Stomach (tissue), 9 donors: ENCODE data around the gene KLK15. TPM values are rescaled to one million over a fixed set of nuclear protein-coding genes. Genes with fewer than 3 reads are reported as not detected.

Experiments
- DNase-seq, 2 donors: peaks; one replicate each; pipeline versions ENCODE4 v3.0.0 to v3.0.0-alpha.2; 2013 to 2019
- H3K27ac ChIP-seq, 5 donors: fragments of 200-600 bp in 4 of 5; sonication (generic) in 4 of 5; one replicate each; pipeline ENCODE4 v1.5.1; 2013 to 2019; ENCODE audit warnings: mild to moderate bottlenecking in 1 of 5, moderate library complexity in 1 of 5
- H3K27me3 ChIP-seq, 3 donors: fragments of 200-600 bp; sonication (generic); one replicate each; pipeline ENCODE4 v1.5.1; 2017 to 2019; ENCODE audit warnings: mixed run types in 1 of 3
- H3K36me3 ChIP-seq, 4 donors: fragments of 200-600 bp; sonication (generic); 1 replicate in 3 of 4; 2 replicates in 1 of 4; pipeline ENCODE4 v1.5.1; 2016 to 2019
- H3K4me1 ChIP-seq, 4 donors: fragments of 200-600 bp; sonication (generic); one replicate each; pipeline ENCODE4 v1.5.1; 2016 to 2019
- H3K4me3 ChIP-seq, 4 donors: fragments of 200-600 bp; sonication (generic) in 3 of 4; one replicate each; pipeline ENCODE4 v1.5.1; 2016 to 2019; ENCODE audit warnings: mild to moderate bottlenecking in 1 of 4
- H3K9me3 ChIP-seq, 4 donors: fragments of 200-600 bp; sonication (generic); one replicate each; pipeline ENCODE4 v1.5.1; 2016 to 2019
- EP300 ChIP-seq: sonication (generic); formaldehyde crosslinking; IDR thresholded peaks from one replicate; pipeline ENCODE4 v1.6.1; 2017; ENCODE audit warnings: antibody characterized with exemption
- POLR2A ChIP-seq, 4 donors: fragments of 450-650 bp; IDR thresholded peaks; one replicate each; pipeline ENCODE4 v1.6.1; 2016; ENCODE audit warnings: antibody characterized with exemption in 4 of 4, control low read depth in 2 of 4, mild to moderate bottlenecking in 1 of 4, moderate library complexity in 1 of 4
- POLR2AphosphoS5 ChIP-seq, 3 donors: sonication (generic); formaldehyde crosslinking; IDR thresholded peaks; one replicate each; pipeline ENCODE4 v1.6.1; 2016; ENCODE audit warnings: antibody characterized with exemption in 3 of 3
- WGBS, 5 donors: extraction: QIAGEN DNeasy Blood & Tissue Kit in 3 of 5; methylation state at CpG; one replicate each; pipeline versions ENCODE4 v1.1.5 to v1.1.7; 2013 to 2018; 5-methylcytosine and 5-hydroxymethylcytosine counted together
- intact Hi-C: fragments of 100-400 bp; cut with DNase I; formaldehyde crosslinking; loops from one replicate; pipeline ENCODE4 v1.15.1; 2023; ENCODE audit warnings: low total_unique reads
- polyA plus RNA-seq, 3 donors: library from polyadenylated mRNA; stranded (reverse); fragments of 200-250 nt; gene quantifications; one replicate each; pipeline ENCODE4 v1.2.3, GENCODE V29; 2013
- total RNA-seq, 5 donors: library from RNA; depleted of rRNA; stranded (reverse); fragments of >200 nt; gene quantifications; one replicate each; pipeline versions ENCODE4 v1.1.0 to v1.2.3, GENCODE V29; 2014 to 2016
- TF ChIP-seq, protein P1 (sequence below), 7 experiments: fragments of 450-650 bp in 4 of 7; fragments of 200-600 bp in 3 of 7; sonication (generic) in 3 of 7; IDR thresholded peaks; one replicate each; pipeline ENCODE4 v1.5.1; 2016 to 2019; ENCODE audit warnings: antibody characterized with exemption in 7 of 7, control low read depth in 2 of 7, mild to moderate bottlenecking in 1 of 7
- donor health status: healthy with polysubstance abuse.
- donor health status: Bipolar disorder and iron deficiency.
- donor health status: healthy.

The KLK15 gene
- total and polyA plus RNA-seq, 8 donors: not detected

DNA sequence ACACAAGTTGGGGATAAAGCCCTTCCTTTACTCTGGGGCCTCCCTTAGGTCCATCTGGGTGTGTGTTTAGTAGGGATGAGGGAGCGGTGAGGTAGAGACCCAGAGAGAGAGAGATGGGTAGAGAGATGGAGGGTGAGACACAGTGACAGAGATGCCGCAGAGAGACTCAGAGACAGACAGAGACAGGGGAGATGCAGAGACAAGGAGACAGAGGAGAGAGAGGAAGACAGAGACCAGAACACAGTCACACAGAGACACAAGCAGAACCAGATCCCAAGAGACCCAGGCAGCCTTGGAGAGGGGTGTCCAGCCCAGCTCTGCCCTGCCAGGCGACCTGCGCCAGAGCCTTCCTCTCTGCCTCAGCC is 12.1 kb downstream of the KLK15 start:
- H3K9me3 ChIP-seq: no peaks in the 10 kb centered on the region
- 54 to 67% (median 59%) methylated on average over 4 of the region's 4 CpGs for WGBS, 5 donors
- H3K27me3 ChIP-seq: peaks cover 15 to 100% (median 53%) of the 10 kb centered on the region in 3 donors
- H3K4me3 ChIP-seq: no peak overlapping the region
- peaks cover 0 to 23% (median 22%) of the 10 kb centered on the region in 4 donors for H3K4me1 ChIP-seq
- H3K36me3 ChIP-seq: no peaks in the 10 kb centered on the region
- no peak overlapping the region for H3K27ac ChIP-seq
- no peak for DNase-seq
- intact Hi-C loops: no loop called here
- TF ChIP-seq POLR2AphosphoS5 (IDR thresholded peaks at IDR 0.05): no peak

DNA sequence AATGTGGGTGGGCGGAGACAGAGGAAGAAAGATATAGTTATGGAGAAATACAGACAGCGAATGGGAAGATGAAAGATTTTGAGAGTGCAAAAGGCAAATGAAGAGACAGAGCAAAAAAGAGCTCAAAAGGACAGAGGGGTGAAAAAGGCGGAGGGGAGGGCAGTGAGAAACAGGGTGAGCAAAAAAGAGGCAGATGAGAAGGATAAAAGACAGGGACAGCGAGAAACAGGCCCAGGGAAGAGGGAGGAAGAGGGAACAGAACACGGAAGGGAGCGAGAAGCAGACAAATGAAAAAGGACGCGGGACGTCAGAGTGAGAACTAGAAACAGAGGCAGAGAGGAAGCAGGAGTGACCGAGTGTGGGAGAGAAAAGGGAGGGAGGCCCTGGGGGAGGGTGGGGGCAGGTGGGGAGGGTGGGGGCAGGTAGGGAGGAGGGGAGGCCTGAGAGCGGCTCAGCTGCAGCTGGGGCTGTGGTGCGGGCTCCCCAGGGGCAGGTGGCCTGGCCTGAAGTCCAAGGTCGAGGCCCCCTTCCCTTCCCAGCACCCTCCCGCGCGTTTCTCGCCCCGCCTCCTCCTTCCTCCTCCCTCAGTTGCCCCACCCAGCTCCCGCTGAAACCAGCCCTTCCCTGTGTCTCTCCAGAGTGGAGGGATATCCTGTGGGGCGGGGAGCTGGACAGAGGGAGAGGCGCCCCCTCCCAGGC is 12.7 kb downstream of the KLK15 start:
- no peaks in the 10 kb centered on the region for H3K36me3 ChIP-seq
- no peak overlapping the region for H3K27ac ChIP-seq
- H3K4me3 ChIP-seq: no peak overlapping the region
- intact Hi-C loops: no loop called here
- H3K9me3 ChIP-seq: no peaks in the 10 kb centered on the region
- TF ChIP-seq EP300: no peak
- no peak for TF ChIP-seq POLR2AphosphoS5 (IDR thresholded peaks at IDR 0.05)
- TF ChIP-seq POLR2A (IDR thresholded peaks at IDR 0.05): no peak
- TF ChIP-seq, protein P1, sequence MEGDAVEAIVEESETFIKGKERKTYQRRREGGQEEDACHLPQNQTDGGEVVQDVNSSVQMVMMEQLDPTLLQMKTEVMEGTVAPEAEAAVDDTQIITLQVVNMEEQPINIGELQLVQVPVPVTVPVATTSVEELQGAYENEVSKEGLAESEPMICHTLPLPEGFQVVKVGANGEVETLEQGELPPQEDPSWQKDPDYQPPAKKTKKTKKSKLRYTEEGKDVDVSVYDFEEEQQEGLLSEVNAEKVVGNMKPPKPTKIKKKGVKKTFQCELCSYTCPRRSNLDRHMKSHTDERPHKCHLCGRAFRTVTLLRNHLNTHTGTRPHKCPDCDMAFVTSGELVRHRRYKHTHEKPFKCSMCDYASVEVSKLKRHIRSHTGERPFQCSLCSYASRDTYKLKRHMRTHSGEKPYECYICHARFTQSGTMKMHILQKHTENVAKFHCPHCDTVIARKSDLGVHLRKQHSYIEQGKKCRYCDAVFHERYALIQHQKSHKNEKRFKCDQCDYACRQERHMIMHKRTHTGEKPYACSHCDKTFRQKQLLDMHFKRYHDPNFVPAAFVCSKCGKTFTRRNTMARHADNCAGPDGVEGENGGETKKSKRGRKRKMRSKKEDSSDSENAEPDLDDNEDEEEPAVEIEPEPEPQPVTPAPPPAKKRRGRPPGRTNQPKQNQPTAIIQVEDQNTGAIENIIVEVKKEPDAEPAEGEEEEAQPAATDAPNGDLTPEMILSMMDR (IDR thresholded peaks at IDR 0.05): no peak
- H3K4me1 ChIP-seq: peaks cover 0 to 23% (median 22%) of the 10 kb centered on the region in 4 donors
- 5 to 9% (median 8%) methylated on average over 15 to 21 of the region's 21 CpGs for WGBS, 5 donors
- H3K27me3 ChIP-seq: peaks cover 15 to 99% (median 53%) of the 10 kb centered on the region in 3 donors
- DNase-seq: peak in 1 of 2 donors; percentile 74

DNA sequence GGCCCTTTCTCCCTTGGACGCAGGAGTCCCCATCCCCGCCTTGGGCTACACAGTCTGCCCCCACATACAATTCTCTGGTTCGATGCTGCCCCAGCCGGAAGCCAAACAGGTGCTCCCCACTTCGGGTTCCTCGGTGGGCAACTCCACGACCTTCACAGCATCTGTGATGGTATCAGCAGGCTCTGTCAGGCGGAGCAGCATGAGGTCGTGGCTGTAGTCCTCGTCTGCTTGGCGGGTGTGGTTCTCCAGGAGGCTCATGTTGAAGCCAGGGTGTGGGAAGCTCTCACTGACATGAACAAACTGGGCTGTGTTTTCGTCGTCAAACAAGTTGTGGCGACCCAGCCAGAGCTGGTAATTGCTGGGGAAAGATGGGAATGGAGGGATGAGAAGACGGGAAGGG is 13.3 kb downstream of the KLK15 start:
- no peak overlapping the region for H3K4me3 ChIP-seq
- no peak for DNase-seq
- H3K4me1 ChIP-seq: peaks cover 0 to 23% (median 22%) of the 10 kb centered on the region in 4 donors
- TF ChIP-seq, protein P1 (IDR thresholded peaks at IDR 0.05): no peak
- TF ChIP-seq POLR2A (IDR thresholded peaks at IDR 0.05) (no peak), EP300 (no peak), POLR2AphosphoS5 (IDR thresholded peaks at IDR 0.05) (no peak)
- H3K27me3 ChIP-seq: peaks cover 15 to 99% (median 53%) of the 10 kb centered on the region in 3 donors
- intact Hi-C loops: no loop called here
- no peaks in the 10 kb centered on the region for H3K36me3 ChIP-seq
- no peak overlapping the region for H3K27ac ChIP-seq
- 3 to 12% (median 8%) methylated on average over 14 to 15 of the region's 15 CpGs for WGBS, 5 donors
- peaks cover 0 to 5% (median 0%) of the 10 kb centered on the region in 4 donors for H3K9me3 ChIP-seq

GRCh38 chr19:50819636-50820035 is 13.7 kb downstream of the KLK15 start:
- Histone ChIP-seq H3K36me3 (no peaks in the 10 kb centered on the region), H3K27ac (no peak overlapping the region), H3K27me3 (peaks cover 15 to 97% (median 53%) of the 10 kb centered on the region in 3 donors), H3K4me1 (peaks cover 0 to 23% (median 22%) of the 10 kb centered on the region in 4 donors), H3K4me3 (no peak overlapping the region), H3K9me3 (peaks cover 0 to 5% (median 0%) of the 10 kb centered on the region in 4 donors)
- DNase-seq: no peak
- 28 to 48% (median 39%) methylated on average over 5 to 8 of the region's 8 CpGs for WGBS, 5 donors
- intact Hi-C loops: no loop called here
- TF ChIP-seq POLR2AphosphoS5 (IDR thresholded peaks at IDR 0.05) (no peak), EP300 (no peak), POLR2A (IDR thresholded peaks at IDR 0.05) (no peak)
- TF ChIP-seq, protein P1 (IDR thresholded peaks at IDR 0.05): no peak
